Measurements from ENCODE around the gene HPSE2. TPM values are rescaled to one million over a fixed set of nuclear protein-coding genes. Genes with fewer than 3 reads are reported as not detected.
"Not testable (repeated sequence)": the region's sequence is repeated elsewhere in the genome, so short reads cannot be mapped to it uniquely, and the experiment has no call there.

The HPSE2 gene
- total RNA-seq, 1 donor from 2014 or later, result not detected

- ATAC-seq (ENCODE audit: poor library complexity), result no peak
- intact Hi-C loops (cut with DNase I), result no loop called here
- no peak for DNase-seq
Measured at GRCh38 chr10:99042051-99042771, 193.4 kb downstream of the HPSE2 start.

- DNase-seq (no peak), ATAC-seq (ENCODE audit: poor library complexity) (no peak)
- intact Hi-C loops (cut with DNase I), result no loop called here
Measured at GRCh38 chr10:99041468-99041867, 194.2 kb downstream of the HPSE2 start.

- no peak for ATAC-seq (ENCODE audit: poor library complexity)
- intact Hi-C loops (cut with DNase I), result no loop called here
Measured at GRCh38 chr10:99013885-99014284, 221.8 kb downstream of the HPSE2 start.

GRCh38 chr10:99010286-99010685 is 225.4 kb downstream of the HPSE2 start:
- no peak for DNase-seq

More at GRCh38 chr10:99013885-99014284, 221.8 kb downstream of the HPSE2 start:
- no peak for DNase-seq

GRCh38 chr10:99008054-99008453 is 227.6 kb downstream of the HPSE2 start:
- intact Hi-C loops (cut with DNase I), result no loop called here
- DNase-seq (no peak), ATAC-seq (ENCODE audit: poor library complexity) (no peak)

More at GRCh38 chr10:99010286-99010685, 225.4 kb downstream of the HPSE2 start:
- intact Hi-C loops (cut with DNase I), result no loop called here
- ATAC-seq (ENCODE audit: poor library complexity), result no peak

GRCh38 chr10:99007457-99007856 is 228.2 kb downstream of the HPSE2 start:
- intact Hi-C loops (cut with DNase I), result no loop called here
- ATAC-seq (ENCODE audit: poor library complexity), result no peak
- no peak for DNase-seq

GRCh38 chr10:99005254-99005653 is 230.4 kb downstream of the HPSE2 start:
- intact Hi-C loops (cut with DNase I), result no loop called here
- DNase-seq, result no peak
- no peak for ATAC-seq (ENCODE audit: poor library complexity)

GRCh38 chr10:99004738-99005137 is 230.9 kb downstream of the HPSE2 start:
- intact Hi-C loops (cut with DNase I), result no loop called here
- ATAC-seq (ENCODE audit: poor library complexity) (no peak), DNase-seq (no peak)

GRCh38 chr10:99002392-99002791 is 233.3 kb downstream of the HPSE2 start:
- ATAC-seq (ENCODE audit: poor library complexity), result no peak
- DNase-seq, result no peak
- intact Hi-C loops (cut with DNase I), result no loop called here

GRCh38 chr10:98997596-98997995 is 238.1 kb downstream of the HPSE2 start:
- intact Hi-C loops (cut with DNase I), result no loop called here
- ATAC-seq (ENCODE audit: poor library complexity) (no peak), DNase-seq (no peak)

GRCh38 chr10:98994030-98994429 is 241.6 kb downstream of the HPSE2 start:
- DNase-seq (no peak), ATAC-seq (ENCODE audit: poor library complexity) (no peak)
- intact Hi-C loops (cut with DNase I), result no loop called here

GRCh38 chr10:98983751-98984150 is 251.9 kb downstream of the HPSE2 start:
- ATAC-seq (ENCODE audit: poor library complexity); DNase-seq; intact Hi-C loops (cut with DNase I): not testable (repeated sequence)

- intact Hi-C loops (cut with DNase I), result no loop called here
- no peak for ATAC-seq (ENCODE audit: poor library complexity)
- DNase-seq, result no peak
Measured at GRCh38 chr10:98980353-98980752, 255.3 kb downstream of the HPSE2 start.

- no peak for ATAC-seq (ENCODE audit: poor library complexity)
Measured at GRCh38 chr10:98971464-98971863, 264.2 kb downstream of the HPSE2 start.

GRCh38 chr10:98967601-98968000 is 268.1 kb downstream of the HPSE2 start:
- intact Hi-C loops (cut with DNase I), result no loop called here
- ATAC-seq (ENCODE audit: poor library complexity), result no peak

More at GRCh38 chr10:98971464-98971863, 264.2 kb downstream of the HPSE2 start:
- DNase-seq, result no peak
- intact Hi-C loops (cut with DNase I), result no loop called here

GRCh38 chr10:98963608-98964007 is 272.0 kb downstream of the HPSE2 start:
- intact Hi-C loops (cut with DNase I), result no loop called here
- DNase-seq (no peak), ATAC-seq (ENCODE audit: poor library complexity) (no peak)

More at GRCh38 chr10:98967601-98968000, 268.1 kb downstream of the HPSE2 start:
- no peak for DNase-seq

- ATAC-seq (ENCODE audit: poor library complexity) (no peak), DNase-seq (no peak)
- intact Hi-C loops (cut with DNase I), result no loop called here
Measured at GRCh38 chr10:98959379-98959778, 276.3 kb downstream of the HPSE2 start.

GRCh38 chr10:98957801-98958200 is 277.9 kb downstream of the HPSE2 start:
- ATAC-seq (ENCODE audit: poor library complexity), result no peak
- no peak for DNase-seq
- intact Hi-C loops (cut with DNase I), result no loop called here

GRCh38 chr10:98956576-98957260 is 278.9 kb downstream of the HPSE2 start:
- intact Hi-C loops (cut with DNase I), result no loop called here
- ATAC-seq (ENCODE audit: poor library complexity), result no peak
- no peak for DNase-seq

GRCh38 chr10:98953251-98953650 is 282.4 kb downstream of the HPSE2 start:
- ATAC-seq (ENCODE audit: poor library complexity) (no peak), DNase-seq (no peak)
- intact Hi-C loops (cut with DNase I), result no loop called here

All from Right ventricle myocardium superior (tissue), 1 donor.